A549 (cell line): ENCODE data around the gene MFSD2A. TPM values are rescaled to one million over a fixed set of nuclear protein-coding genes. Genes with fewer than 3 reads are reported as not detected.

ENCODE experiments used
- ATAC-seq, 2 experiments: fragments of 200-7000 bp in 1 of 2; fragments of >200 bp in 1 of 2; cut with Nextera tagmentation in 1 of 2; cut with Tn5 transposase in 1 of 2; 3 replicates each; pipeline versions ENCODE4 v1.8.0 to v1.9.1; 2018 to 2020; ENCODE audit warnings: mild to moderate bottlenecking in 1 of 2, moderate library complexity in 1 of 2
- CTCF ChIA-PET: fragments of 300-600 bp; sonication (Branson Sonifier 250); formaldehyde crosslinking; extraction: SDS; loops from one replicate; lab custom pipeline; 2021; ENCODE audit warnings: antibody characterized with exemption, inconsistent platforms; lab: Yijun Ruan, JAX
- POLR2A ChIA-PET: fragments of 350-600 bp; formaldehyde crosslinking; extraction: SDS; loops from one replicate; lab custom pipeline; 2021; ENCODE audit warnings: antibody characterized with exemption, inconsistent platforms; lab: Yijun Ruan, JAX
- DNase-seq, 2 experiments: peaks; one replicate each; pipeline versions ENCODE4 v3.0.0 to v3.0.0-alpha.2; 2011 to 2016; ENCODE audit warnings: low read depth in 1 of 2, low spot score in 1 of 2
- FAIRE-seq: peaks from 2 replicates; lab custom pipeline; 2011; peaks lifted over from hg19 to GRCh38; lab: Jason Lieb, UNC
- H3K27ac ChIP-seq, 2 experiments: fragments of >200 bp; sonication (Bioruptor Twin); formaldehyde crosslinking; 3 replicates each; pipeline ENCODE4 v1.5.1; 2016 to 2017
- H3K4me1 ChIP-seq: fragments of >200 bp; sonication (Bioruptor Twin); formaldehyde crosslinking; 3 replicates; pipeline ENCODE4 v1.6.1; 2016
- H3K4me2 ChIP-seq: fragments of >200 bp; sonication (Bioruptor Twin); formaldehyde crosslinking; 3 replicates; pipeline ENCODE4 v1.6.1; 2016
- H3K4me3 ChIP-seq: fragments of >200 bp; sonication (Bioruptor Twin); formaldehyde crosslinking; 3 replicates; pipeline ENCODE4 v1.5.1; 2016
- H3K9me3 ChIP-seq: fragments of >200 bp; sonication (Bioruptor Twin); formaldehyde crosslinking; 3 replicates; pipeline ENCODE4 v1.6.1; 2016
- CBX2 ChIP-seq: fragments of 200-600 bp; sonication (generic); IDR thresholded peaks from 2 replicates; pipeline ENCODE4 v1.6.1; 2016; ENCODE audit warnings: low read depth, mild to moderate bottlenecking, borderline replicate concordance
- EHF ChIP-seq: fragments of 250-450 bp; sonication (Bioruptor Pico); IDR thresholded peaks from 2 replicates; pipeline ENCODE4 v1.5.0; 2020; ENCODE audit warnings: mild to moderate bottlenecking
- FOSB ChIP-seq: fragments of 250-450 bp; sonication (Bioruptor Pico); IDR thresholded peaks from 2 replicates; pipeline ENCODE4 v1.5.0; 2020; ENCODE audit warnings: mild to moderate bottlenecking, moderate library complexity
- GATA3 ChIP-seq: IDR thresholded peaks from 2 replicates; pipeline ENCODE4 v1.6.1; 2012; ENCODE audit warnings: borderline replicate concordance
- KDM1A ChIP-seq: fragments of 200-600 bp; sonication (generic); IDR thresholded peaks from 2 replicates; pipeline ENCODE4 v1.6.1; 2016; ENCODE audit warnings: low read depth, mild to moderate bottlenecking
- MYC ChIP-seq: IDR thresholded peaks from 2 replicates; pipeline ENCODE4 v1.6.1; 2012; ENCODE audit warnings: mild to moderate bottlenecking, inconsistent platforms, low read length, improper control_type of control experiment, borderline replicate concordance
- NPAS2 ChIP-seq: fragments of 250-450 bp; sonication (Bioruptor Pico); IDR thresholded peaks from 2 replicates; pipeline ENCODE4 v1.8.0; 2022; ENCODE audit warnings: mild to moderate bottlenecking, moderate library complexity, borderline replicate concordance
- POLR2A ChIP-seq: IDR thresholded peaks from 2 replicates; pipeline ENCODE4 v1.6.1; 2012; ENCODE audit warnings: mild to moderate bottlenecking, low read length
- POLR2AphosphoS2 ChIP-seq: conservative IDR thresholded peaks from 2 replicates; pipeline ENCODE4 v1.6.1; 2012; ENCODE audit warnings: low read length, improper control_type of control experiment, inconsistent platforms
- RAD21 ChIP-seq, 2 experiments: fragments of >200 bp in 1 of 2; sonication (Bioruptor Twin) in 1 of 2; formaldehyde crosslinking in 1 of 2; IDR thresholded peaks in 1 of 2; conservative IDR thresholded peaks in 1 of 2; 2 replicates in 1 of 2; 3 replicates in 1 of 2; pipeline ENCODE4 v1.6.1; 2012 to 2018; ENCODE audit warnings: inconsistent platforms in 1 of 2
- RARB ChIP-seq: fragments of 250-450 bp; sonication (Bioruptor Pico); IDR thresholded peaks from 2 replicates; pipeline ENCODE4 v1.8.0; 2021; ENCODE audit warnings: mild to moderate bottlenecking, moderate library complexity
- RCOR1 ChIP-seq: fragments of 150-350 bp; IDR thresholded peaks from 2 replicates; pipeline ENCODE4 v1.6.1; 2014; ENCODE audit warnings: antibody characterized with exemption, low read length, low read depth
- SREBF2 ChIP-seq: fragments of 450-650 bp; IDR thresholded peaks from 2 replicates; pipeline ENCODE4 v1.6.1; 2014; ENCODE audit warnings: mild to moderate bottlenecking, moderate library complexity
- TFCP2L1 ChIP-seq: fragments of 250-450 bp; sonication (Bioruptor Pico); IDR thresholded peaks from 2 replicates; pipeline ENCODE4 v1.5.0; 2021; ENCODE audit warnings: mild to moderate bottlenecking
- WGBS: methylation state at CpG from one replicate; pipeline ENCODE4 v1.1.6; 2017; ENCODE audit errors: missing lambda C conversion rate; 5-methylcytosine and 5-hydroxymethylcytosine counted together
- polyA plus RNA-seq, 4 experiments: library from polyadenylated mRNA; depleted of rRNA in 3 of 4; stranded (reverse); fragments of >200 nt; fragmentation: RNase III in 1 of 4; extraction: RNeasy Plus Mini Kit Qiagen cat#74134 plus additional on column Dnase treatment in 1 of 4; gene quantifications; 2 replicates in 3 of 4; 3 replicates in 1 of 4; pipeline ENCODE4 v1.2.3, GENCODE V29; 2011 to 2017
- TF ChIP-seq, protein P1 (sequence below): fragments of 150-350 bp; IDR thresholded peaks from 2 replicates; pipeline ENCODE4 v1.6.1; 2014; ENCODE audit warnings: low read depth, mild to moderate bottlenecking, low read length
- TF ChIP-seq, protein P2 (sequence below): IDR thresholded peaks from 2 replicates; pipeline ENCODE4 v1.6.1; 2012
- TF ChIP-seq, protein P3 (sequence below): IDR thresholded peaks from 2 replicates; pipeline ENCODE4 v1.6.1; 2012
- TF ChIP-seq, protein P4 (sequence below): fragments of 450-650 bp; IDR thresholded peaks from 2 replicates; pipeline ENCODE4 v1.6.1; 2014; ENCODE audit warnings: antibody characterized with exemption

The MFSD2A gene
- polyA plus RNA-seq, 2 of the 4 experiments (the other 2 are of a cell fraction) = 3.0 to 3.1 TPM

DNA sequence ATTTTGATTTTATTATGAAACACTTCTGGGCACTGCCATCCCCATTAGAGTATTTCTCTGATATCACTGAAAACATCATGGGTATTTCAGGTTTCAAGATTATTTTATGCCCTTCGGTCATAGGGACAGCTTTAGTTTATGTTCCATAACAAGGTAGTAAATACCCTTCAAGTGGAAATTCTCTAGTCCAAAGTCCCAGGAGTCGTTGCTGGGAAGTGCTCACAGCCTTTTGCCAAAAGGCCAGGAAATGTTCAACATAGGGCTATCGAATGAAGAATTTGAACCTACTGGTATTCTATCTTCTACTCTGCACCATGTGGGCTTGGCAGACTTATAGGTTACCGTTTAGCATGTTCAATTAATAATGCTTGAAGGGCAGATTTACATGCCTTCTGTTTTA lies 7.7 kb upstream of the MFSD2A start:
- H3K9me3 ChIP-seq = no peaks in the 10 kb centered on the region
- TF ChIP-seq RCOR1 = no peak
- TF ChIP-seq, protein P1, sequence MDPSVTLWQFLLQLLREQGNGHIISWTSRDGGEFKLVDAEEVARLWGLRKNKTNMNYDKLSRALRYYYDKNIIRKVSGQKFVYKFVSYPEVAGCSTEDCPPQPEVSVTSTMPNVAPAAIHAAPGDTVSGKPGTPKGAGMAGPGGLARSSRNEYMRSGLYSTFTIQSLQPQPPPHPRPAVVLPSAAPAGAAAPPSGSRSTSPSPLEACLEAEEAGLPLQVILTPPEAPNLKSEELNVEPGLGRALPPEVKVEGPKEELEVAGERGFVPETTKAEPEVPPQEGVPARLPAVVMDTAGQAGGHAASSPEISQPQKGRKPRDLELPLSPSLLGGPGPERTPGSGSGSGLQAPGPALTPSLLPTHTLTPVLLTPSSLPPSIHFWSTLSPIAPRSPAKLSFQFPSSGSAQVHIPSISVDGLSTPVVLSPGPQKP = no peak
- TF ChIP-seq SREBF2 = no peak
- TF ChIP-seq KDM1A = no peak
- H3K4me3 ChIP-seq = no peak overlapping the region
- H3K4me1 ChIP-seq = no peaks in the 10 kb centered on the region
- ATAC-seq = no peak
- POLR2A ChIA-PET = interaction anchor here (0.6 kb wide), 1 partner anchor 31 kb away, joined by 12 read pairs; no protein-coding TSS in a partner anchor
- FAIRE-seq = no peak
- WGBS = 50% methylated on average over 4 of the region's 4 CpGs
- CTCF ChIA-PET = interaction anchor here (0.6 to 1.2 kb wide), 3 partner anchors 26 to 73 kb away, joined by 3 to 7 read pairs (median 4); no protein-coding TSS in a partner anchor
- H3K4me2 ChIP-seq = no peak overlapping the region
- no peak overlapping the region for H3K27ac ChIP-seq
- no peak for DNase-seq

DNA sequence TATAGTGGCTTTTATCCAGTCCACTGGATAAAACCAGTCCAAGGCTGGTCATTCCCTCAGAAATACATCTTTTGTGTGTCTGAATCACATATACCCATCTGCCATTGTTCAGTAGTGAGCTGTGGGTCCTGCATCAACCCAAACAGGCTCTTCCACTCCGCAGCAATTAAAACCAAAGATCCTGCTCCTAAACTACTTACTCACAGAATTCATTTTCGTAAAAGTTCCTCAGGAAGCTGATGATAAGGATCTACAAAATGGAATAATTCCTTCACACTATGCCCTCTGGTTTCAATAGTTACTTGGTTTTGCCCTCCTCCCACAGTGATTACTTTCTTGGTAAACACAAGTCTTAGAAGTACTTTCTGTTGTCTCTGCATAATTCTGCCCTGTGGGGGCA lies 5.1 kb upstream of the MFSD2A start:
- FAIRE-seq (no peak), ATAC-seq (no peak), DNase-seq (no peak)
- Histone ChIP-seq H3K4me3 (no peak overlapping the region), H3K4me2 (no peak overlapping the region), H3K9me3 (no peaks in the 10 kb centered on the region), H3K4me1 (0 out of 3 replicates have a peak, but pooled peaks cover 3% of the 10 kb centered on the region), H3K27ac (no peak overlapping the region)
- ChIA-PET POLR2A (no interaction called here), CTCF (interaction anchor here (0.8 to 1.4 kb wide), 4 partner anchors 8 to 82 kb away, joined by 3 to 4 read pairs (median 3); no protein-coding TSS in a partner anchor)
- 66% methylated on average over 2 of the region's 2 CpGs for WGBS
- TF ChIP-seq RARB (CRISPR knock-in tag) (no peak), RCOR1 (no peak), GATA3 (no peak), RAD21 (conservative IDR thresholded peaks at IDR 0.05 in 1 of 2, IDR thresholded peaks at IDR 0.05 in 1 of 2) (no peak), NPAS2 (no peak), POLR2AphosphoS2 (no peak), EHF (CRISPR knock-in tag) (no peak), MYC (no peak)
- TF ChIP-seq, protein P2, sequence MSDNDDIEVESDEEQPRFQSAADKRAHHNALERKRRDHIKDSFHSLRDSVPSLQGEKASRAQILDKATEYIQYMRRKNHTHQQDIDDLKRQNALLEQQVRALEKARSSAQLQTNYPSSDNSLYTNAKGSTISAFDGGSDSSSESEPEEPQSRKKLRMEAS = no peak
- TF ChIP-seq, protein P3, sequence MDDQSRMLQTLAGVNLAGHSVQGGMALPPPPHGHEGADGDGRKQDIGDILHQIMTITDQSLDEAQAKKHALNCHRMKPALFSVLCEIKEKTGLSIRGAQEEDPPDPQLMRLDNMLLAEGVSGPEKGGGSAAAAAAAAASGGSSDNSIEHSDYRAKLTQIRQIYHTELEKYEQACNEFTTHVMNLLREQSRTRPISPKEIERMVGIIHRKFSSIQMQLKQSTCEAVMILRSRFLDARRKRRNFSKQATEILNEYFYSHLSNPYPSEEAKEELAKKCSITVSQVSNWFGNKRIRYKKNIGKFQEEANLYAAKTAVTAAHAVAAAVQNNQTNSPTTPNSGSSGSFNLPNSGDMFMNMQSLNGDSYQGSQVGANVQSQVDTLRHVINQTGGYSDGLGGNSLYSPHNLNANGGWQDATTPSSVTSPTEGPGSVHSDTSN = no peak
- TF ChIP-seq, protein P4, sequence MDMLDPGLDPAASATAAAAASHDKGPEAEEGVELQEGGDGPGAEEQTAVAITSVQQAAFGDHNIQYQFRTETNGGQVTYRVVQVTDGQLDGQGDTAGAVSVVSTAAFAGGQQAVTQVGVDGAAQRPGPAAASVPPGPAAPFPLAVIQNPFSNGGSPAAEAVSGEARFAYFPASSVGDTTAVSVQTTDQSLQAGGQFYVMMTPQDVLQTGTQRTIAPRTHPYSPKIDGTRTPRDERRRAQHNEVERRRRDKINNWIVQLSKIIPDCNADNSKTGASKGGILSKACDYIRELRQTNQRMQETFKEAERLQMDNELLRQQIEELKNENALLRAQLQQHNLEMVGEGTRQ = no peak

DNA sequence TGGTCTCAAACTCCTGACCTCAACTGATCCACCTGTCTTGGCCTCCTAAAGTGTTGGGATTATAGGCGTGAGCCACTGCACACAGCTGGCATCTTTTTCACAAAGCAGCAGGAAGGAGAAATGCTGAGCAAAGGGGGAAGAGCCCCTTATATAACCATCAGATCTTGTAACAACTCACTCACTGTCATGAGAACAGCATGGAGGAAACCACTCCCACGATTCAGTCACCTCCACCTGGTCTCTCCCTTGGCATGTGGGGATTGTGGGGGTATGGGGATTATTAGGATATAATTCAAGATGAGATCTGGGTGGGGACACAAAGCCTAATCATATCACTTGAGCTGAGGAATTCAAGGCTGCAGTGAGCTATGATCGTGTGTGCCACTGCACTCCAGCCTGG lies 3.0 kb upstream of the MFSD2A start:
- no peaks in the 10 kb centered on the region for H3K9me3 ChIP-seq
- no peak for ATAC-seq
- WGBS = 68% methylated on average over 3 of the region's 3 CpGs
- TF ChIP-seq POLR2A (no peak), TFCP2L1 (CRISPR knock-in tag) (no peak), CBX2 (no peak), KDM1A (no peak), FOSB (CRISPR knock-in tag) (no peak), GATA3 (no peak)
- TF ChIP-seq, protein P3 = no peak
- TF ChIP-seq, all 56 proteins: peak for 0
- ChIA-PET CTCF (interaction anchor here (1.0 to 3.5 kb wide), 3 partner anchors 22 to 81 kb away, joined by 3 to 16 read pairs (median 7); no protein-coding TSS in a partner anchor), POLR2A (no interaction called here)
- FAIRE-seq (no peak), DNase-seq (no peak)
- no peak overlapping the region for H3K4me2 ChIP-seq
- H3K4me1 ChIP-seq = peaks cover 11% of the 10 kb centered on the region; the same call in 2 of the 3 replicates
- H3K4me3 ChIP-seq = no peak overlapping the region
- no peak overlapping the region for H3K27ac ChIP-seq
